Right atrium auricular region (tissue), 2 donors: Measurements from ENCODE around the gene STOX1. TPM values are rescaled to one million over a fixed set of nuclear protein-coding genes. Genes with fewer than 3 reads are reported as not detected.
"Not testable (repeated sequence)": the region's sequence is repeated elsewhere in the genome, so short reads cannot be mapped to it uniquely, and the experiment has no call there.

ENCODE experiments used
- DNase-seq: peaks from one replicate; pipeline ENCODE4 v3.0.0-alpha.2; 2019; ENCODE audit warnings: low spot score
- H3K27ac ChIP-seq, 2 donors: fragments of 200-600 bp; sonication (generic); 1 replicate in 1 of 2; 2 replicates in 1 of 2; pipeline ENCODE4 v1.5.1; 2016 to 2019
- H3K27me3 ChIP-seq, 2 donors: fragments of 200-600 bp; sonication (generic); one replicate each; pipeline versions ENCODE4 v1.5.1 to v1.6.0; 2017 to 2019
- H3K36me3 ChIP-seq: fragments of 200-600 bp; sonication (generic); one replicate; pipeline ENCODE4 v1.5.1; 2016
- H3K4me1 ChIP-seq, 2 donors: fragments of 200-600 bp; sonication (generic); one replicate each; pipeline versions ENCODE4 v1.5.1 to v1.6.0; 2017 to 2019
- H3K4me3 ChIP-seq, 2 donors: fragments of 200-600 bp; sonication (generic); 1 replicate in 1 of 2; 2 replicates in 1 of 2; pipeline ENCODE4 v1.5.1; 2017 to 2019; ENCODE audit warnings: mild to moderate bottlenecking in 1 of 2, moderate library complexity in 1 of 2
- H3K9me3 ChIP-seq, 2 donors: fragments of 200-600 bp; sonication (generic); one replicate each; pipeline ENCODE4 v1.5.1; 2019
- total RNA-seq, 2 donors: library from RNA; depleted of rRNA; stranded (reverse); fragments of >200 nt; gene quantifications; one replicate each; pipeline ENCODE4 v1.1.0, GENCODE V29; 2016
- TF ChIP-seq, protein P1 (sequence below), 2 donors: fragments of 200-600 bp; sonication (generic); IDR thresholded peaks; one replicate each; pipeline ENCODE4 v1.5.1; 2019; ENCODE audit warnings: antibody characterized with exemption in 2 of 2

The STOX1 gene
- total RNA-seq, 2 donors from 2014 or later: 0.26 to 0.47 TPM

- no peaks in the 10 kb centered on the region for H3K27me3 ChIP-seq
- H3K4me3 ChIP-seq: no peak overlapping the region
- no peak overlapping the region for H3K27ac ChIP-seq
- peaks cover 85% of the 10 kb centered on the region for H3K36me3 ChIP-seq
- TF ChIP-seq, protein P1, sequence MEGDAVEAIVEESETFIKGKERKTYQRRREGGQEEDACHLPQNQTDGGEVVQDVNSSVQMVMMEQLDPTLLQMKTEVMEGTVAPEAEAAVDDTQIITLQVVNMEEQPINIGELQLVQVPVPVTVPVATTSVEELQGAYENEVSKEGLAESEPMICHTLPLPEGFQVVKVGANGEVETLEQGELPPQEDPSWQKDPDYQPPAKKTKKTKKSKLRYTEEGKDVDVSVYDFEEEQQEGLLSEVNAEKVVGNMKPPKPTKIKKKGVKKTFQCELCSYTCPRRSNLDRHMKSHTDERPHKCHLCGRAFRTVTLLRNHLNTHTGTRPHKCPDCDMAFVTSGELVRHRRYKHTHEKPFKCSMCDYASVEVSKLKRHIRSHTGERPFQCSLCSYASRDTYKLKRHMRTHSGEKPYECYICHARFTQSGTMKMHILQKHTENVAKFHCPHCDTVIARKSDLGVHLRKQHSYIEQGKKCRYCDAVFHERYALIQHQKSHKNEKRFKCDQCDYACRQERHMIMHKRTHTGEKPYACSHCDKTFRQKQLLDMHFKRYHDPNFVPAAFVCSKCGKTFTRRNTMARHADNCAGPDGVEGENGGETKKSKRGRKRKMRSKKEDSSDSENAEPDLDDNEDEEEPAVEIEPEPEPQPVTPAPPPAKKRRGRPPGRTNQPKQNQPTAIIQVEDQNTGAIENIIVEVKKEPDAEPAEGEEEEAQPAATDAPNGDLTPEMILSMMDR (IDR thresholded peaks at IDR 0.05): peak in 1 of 2 donors; percentile 30
- DNase-seq: no peak
- no peaks in the 10 kb centered on the region for H3K4me1 ChIP-seq
- H3K9me3 ChIP-seq: no peaks in the 10 kb centered on the region
Observed at GRCh38 chr10:68792115-68792514, 35.2 kb upstream of the STOX1 start.

GRCh38 chr10:68795886-68796532 lies 31.3 kb upstream of the STOX1 start:
- H3K27me3 ChIP-seq: no peaks in the 10 kb centered on the region
- DNase-seq: no peak
- no peak overlapping the region for H3K4me3 ChIP-seq
- TF ChIP-seq, protein P1 (IDR thresholded peaks at IDR 0.05): no peak
- H3K27ac ChIP-seq: no peak overlapping the region
- no peaks in the 10 kb centered on the region for H3K9me3 ChIP-seq
- no peaks in the 10 kb centered on the region for H3K4me1 ChIP-seq
- peaks cover 46% of the 10 kb centered on the region for H3K36me3 ChIP-seq

- H3K4me3 ChIP-seq: no peak overlapping the region
- H3K9me3 ChIP-seq: no peaks in the 10 kb centered on the region
- H3K27me3 ChIP-seq: no peaks in the 10 kb centered on the region
- H3K4me1 ChIP-seq: no peaks in the 10 kb centered on the region
- DNase-seq: no peak
- H3K27ac ChIP-seq: no peak overlapping the region
- H3K36me3 ChIP-seq: peaks cover 40% of the 10 kb centered on the region
- TF ChIP-seq, protein P1 (IDR thresholded peaks at IDR 0.05): no peak
Observed at GRCh38 chr10:68796605-68797004, 30.7 kb upstream of the STOX1 start.

- Histone ChIP-seq H3K9me3 (no peaks in the 10 kb centered on the region), H3K4me3 (no peak overlapping the region), H3K27me3 (no peaks in the 10 kb centered on the region), H3K36me3 (peaks cover 14% of the 10 kb centered on the region), H3K4me1 (no peaks in the 10 kb centered on the region), H3K27ac (no peak overlapping the region)
- TF ChIP-seq, protein P1 (IDR thresholded peaks at IDR 0.05): no peak
- no peak for DNase-seq
Observed at GRCh38 chr10:68800211-68800610, 27.1 kb upstream of the STOX1 start.

- Histone ChIP-seq H3K27me3 (no peaks in the 10 kb centered on the region), H3K9me3 (no peaks in the 10 kb centered on the region), H3K4me1 (no peaks in the 10 kb centered on the region), H3K36me3 (no peaks in the 10 kb centered on the region), H3K27ac (no peak overlapping the region), H3K4me3 (no peak overlapping the region)
- TF ChIP-seq, protein P1 (IDR thresholded peaks at IDR 0.05): no peak
- no peak for DNase-seq
Observed at GRCh38 chr10:68804692-68805091, 22.6 kb upstream of the STOX1 start.

- not testable (repeated sequence) for DNase-seq, H3K4me1 ChIP-seq, H3K4me3 ChIP-seq, H3K9me3 ChIP-seq, H3K27me3 ChIP-seq, H3K36me3 ChIP-seq, H3K27ac ChIP-seq
Observed at GRCh38 chr10:68810830-68811229, 16.5 kb upstream of the STOX1 start.
